ENCODE data around the gene CAPS. TPM values are rescaled to one million over a fixed set of nuclear protein-coding genes. Genes with fewer than 3 reads are reported as not detected.
"Not testable (repeated sequence)": the region's sequence is repeated elsewhere in the genome, so short reads cannot be mapped to it uniquely, and the experiment has no call there.

CAPS gene
- total RNA-seq, 1 donor from 2014 or later = 13.9 TPM

DNA sequence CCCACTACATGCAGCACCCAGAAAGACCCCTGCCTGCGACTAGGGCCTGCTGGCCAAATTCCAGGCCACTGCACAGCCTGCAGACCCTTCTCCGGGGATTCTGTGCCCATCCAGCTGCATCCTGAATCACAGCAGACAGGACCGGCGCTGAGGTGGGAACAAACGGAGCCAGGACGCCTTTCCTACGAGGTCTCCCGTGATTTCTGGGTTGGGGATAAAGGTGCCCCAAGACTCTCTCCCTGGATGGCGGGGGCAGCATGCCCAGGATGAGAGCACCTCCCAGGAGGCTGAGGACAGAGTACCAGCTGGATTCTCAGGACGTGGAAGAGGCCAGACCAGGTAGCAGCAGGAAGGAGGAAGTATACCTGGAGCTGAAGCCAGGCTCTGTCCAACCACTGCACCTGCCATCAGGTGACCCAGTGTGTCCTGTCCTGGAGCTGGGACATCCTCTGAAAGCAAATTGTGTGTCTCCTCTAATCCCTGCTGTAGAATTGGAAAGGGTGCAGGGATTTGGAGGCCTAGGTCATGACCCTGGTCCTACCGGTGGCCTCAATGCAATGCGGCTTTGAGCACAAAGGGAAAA, 40.3 kb upstream of the CAPS start:
- Mint-ChIP-seq H3K9me3 (no peaks in the 10 kb centered on the region), H3K36me3 (no peaks in the 10 kb centered on the region), H3K27ac (no peak overlapping the region), H3K4me3 (no peak overlapping the region), H3K27me3 (no peaks in the 10 kb centered on the region), H3K4me1 (ENCODE audit: unreplicated experiment) (peaks cover 5% of the 10 kb centered on the region)
- DNase-seq (ENCODE audit: extremely low spot score, unreplicated experiment) = no peak
- TF ChIP-seq, protein P1, sequence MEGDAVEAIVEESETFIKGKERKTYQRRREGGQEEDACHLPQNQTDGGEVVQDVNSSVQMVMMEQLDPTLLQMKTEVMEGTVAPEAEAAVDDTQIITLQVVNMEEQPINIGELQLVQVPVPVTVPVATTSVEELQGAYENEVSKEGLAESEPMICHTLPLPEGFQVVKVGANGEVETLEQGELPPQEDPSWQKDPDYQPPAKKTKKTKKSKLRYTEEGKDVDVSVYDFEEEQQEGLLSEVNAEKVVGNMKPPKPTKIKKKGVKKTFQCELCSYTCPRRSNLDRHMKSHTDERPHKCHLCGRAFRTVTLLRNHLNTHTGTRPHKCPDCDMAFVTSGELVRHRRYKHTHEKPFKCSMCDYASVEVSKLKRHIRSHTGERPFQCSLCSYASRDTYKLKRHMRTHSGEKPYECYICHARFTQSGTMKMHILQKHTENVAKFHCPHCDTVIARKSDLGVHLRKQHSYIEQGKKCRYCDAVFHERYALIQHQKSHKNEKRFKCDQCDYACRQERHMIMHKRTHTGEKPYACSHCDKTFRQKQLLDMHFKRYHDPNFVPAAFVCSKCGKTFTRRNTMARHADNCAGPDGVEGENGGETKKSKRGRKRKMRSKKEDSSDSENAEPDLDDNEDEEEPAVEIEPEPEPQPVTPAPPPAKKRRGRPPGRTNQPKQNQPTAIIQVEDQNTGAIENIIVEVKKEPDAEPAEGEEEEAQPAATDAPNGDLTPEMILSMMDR (conservative IDR thresholded peaks at IDR 0.05) = no peak

DNA sequence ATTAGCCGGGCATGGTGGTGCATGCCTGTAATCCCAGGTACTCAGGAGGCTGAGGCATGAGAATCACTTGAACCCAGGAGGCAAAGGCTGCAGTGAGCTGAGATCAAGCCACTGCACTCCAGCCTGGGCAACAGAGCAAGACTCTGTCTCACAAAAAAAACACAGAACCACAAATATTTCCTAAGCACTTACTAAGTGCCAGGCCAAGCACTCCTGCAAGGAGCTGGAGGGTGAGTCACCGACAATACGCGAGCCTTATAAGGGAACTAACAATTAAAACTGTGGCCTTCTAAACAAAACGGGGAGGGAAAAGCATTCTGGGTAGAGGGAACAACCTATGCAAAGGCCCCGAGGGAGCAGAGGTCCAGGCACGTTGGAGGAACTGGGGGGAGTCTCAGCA, 39.6 kb upstream of the CAPS start:
- H3K27me3 Mint-ChIP-seq; H3K4me1 Mint-ChIP-seq (ENCODE audit: unreplicated experiment); H3K9me3 Mint-ChIP-seq; H3K36me3 Mint-ChIP-seq; H3K27ac Mint-ChIP-seq; DNase-seq (ENCODE audit: extremely low spot score, unreplicated experiment); H3K4me3 Mint-ChIP-seq: not testable (repeated sequence)

GRCh38 chr19:5877427-5877826, 36.6 kb upstream of the CAPS start:
- H3K9me3 Mint-ChIP-seq = no peaks in the 10 kb centered on the region
- no peak for DNase-seq (ENCODE audit: extremely low spot score, unreplicated experiment)
- TF ChIP-seq, protein P1 (conservative IDR thresholded peaks at IDR 0.05) = no peak
- no peaks in the 10 kb centered on the region for H3K36me3 Mint-ChIP-seq
- peaks cover 6% of the 10 kb centered on the region for H3K4me1 Mint-ChIP-seq (ENCODE audit: unreplicated experiment)
- no peaks in the 10 kb centered on the region for H3K27me3 Mint-ChIP-seq
- no peak overlapping the region for H3K4me3 Mint-ChIP-seq
- no peak overlapping the region for H3K27ac Mint-ChIP-seq

GRCh38 chr19:5877882-5878281, 36.2 kb upstream of the CAPS start:
- H3K27me3 Mint-ChIP-seq = no peaks in the 10 kb centered on the region
- no peak overlapping the region for H3K27ac Mint-ChIP-seq
- no peaks in the 10 kb centered on the region for H3K36me3 Mint-ChIP-seq
- no peaks in the 10 kb centered on the region for H3K9me3 Mint-ChIP-seq
- H3K4me3 Mint-ChIP-seq = no peak overlapping the region
- H3K4me1 Mint-ChIP-seq (ENCODE audit: unreplicated experiment) = peaks cover 9% of the 10 kb centered on the region
- DNase-seq (ENCODE audit: extremely low spot score, unreplicated experiment) = no peak
- TF ChIP-seq, protein P1 (conservative IDR thresholded peaks at IDR 0.05) = no peak

DNA sequence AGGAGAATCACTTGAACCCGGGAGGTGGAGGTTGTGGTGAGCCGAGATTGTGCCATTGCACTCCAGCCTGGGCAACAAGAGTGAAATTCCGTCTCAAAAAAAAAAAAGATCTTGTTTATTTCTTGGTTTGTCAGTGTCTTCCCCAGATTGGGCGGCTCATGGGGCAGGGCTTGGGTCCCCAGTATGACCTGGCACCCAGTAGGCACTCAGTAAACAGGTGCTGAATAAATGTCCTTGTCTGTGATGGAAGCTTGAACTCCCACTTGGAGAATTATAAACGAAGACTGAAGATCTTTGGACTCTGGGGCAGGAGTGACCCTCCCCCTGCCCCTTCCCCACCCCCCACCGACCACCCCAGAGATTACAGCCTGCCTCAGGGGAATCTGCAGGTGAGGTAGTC, 33.9 kb upstream of the CAPS start:
- no peaks in the 10 kb centered on the region for H3K36me3 Mint-ChIP-seq
- no peak for DNase-seq (ENCODE audit: extremely low spot score, unreplicated experiment)
- H3K27me3 Mint-ChIP-seq = no peaks in the 10 kb centered on the region
- no peak overlapping the region for H3K4me3 Mint-ChIP-seq
- H3K27ac Mint-ChIP-seq = no peak overlapping the region
- TF ChIP-seq, protein P1 (conservative IDR thresholded peaks at IDR 0.05) = no peak
- H3K9me3 Mint-ChIP-seq = no peaks in the 10 kb centered on the region
- peaks cover 15% of the 10 kb centered on the region for H3K4me1 Mint-ChIP-seq (ENCODE audit: unreplicated experiment)

GRCh38 chr19:5880604-5881078, 33.4 kb upstream of the CAPS start:
- Mint-ChIP-seq H3K36me3 (no peaks in the 10 kb centered on the region), H3K9me3 (no peaks in the 10 kb centered on the region)
- no peak for DNase-seq (ENCODE audit: extremely low spot score, unreplicated experiment)

More at GRCh38 chr19:5880604-5881078, 33.4 kb upstream of the CAPS start:
- Mint-ChIP-seq H3K4me3 (no peak overlapping the region), H3K27ac (no peak overlapping the region), H3K27me3 (no peaks in the 10 kb centered on the region), H3K4me1 (ENCODE audit: unreplicated experiment) (peaks cover 18% of the 10 kb centered on the region)
- TF ChIP-seq, protein P1 (conservative IDR thresholded peaks at IDR 0.05) = no peak

Data from type B pancreatic cell (in vitro differentiated cells).